Stomach (tissue), 9 donors: Measurements from ENCODE around the gene GAS6. TPM values are rescaled to one million over a fixed set of nuclear protein-coding genes. Genes with fewer than 3 reads are reported as not detected.

Experiments used
- DNase-seq, 2 donors: peaks; one replicate each; pipeline versions ENCODE4 v3.0.0 to v3.0.0-alpha.2; 2013 to 2019
- H3K27ac ChIP-seq, 5 donors: fragments of 200-600 bp in 4 of 5; sonication (generic) in 4 of 5; one replicate each; pipeline ENCODE4 v1.5.1; 2013 to 2019; ENCODE audit warnings: mild to moderate bottlenecking in 1 of 5, moderate library complexity in 1 of 5
- H3K27me3 ChIP-seq, 3 donors: fragments of 200-600 bp; sonication (generic); one replicate each; pipeline ENCODE4 v1.5.1; 2017 to 2019; ENCODE audit warnings: mixed run types in 1 of 3
- H3K36me3 ChIP-seq, 4 donors: fragments of 200-600 bp; sonication (generic); 1 replicate in 3 of 4; 2 replicates in 1 of 4; pipeline ENCODE4 v1.5.1; 2016 to 2019
- H3K4me1 ChIP-seq, 4 donors: fragments of 200-600 bp; sonication (generic); one replicate each; pipeline ENCODE4 v1.5.1; 2016 to 2019
- H3K4me3 ChIP-seq, 4 donors: fragments of 200-600 bp; sonication (generic) in 3 of 4; one replicate each; pipeline ENCODE4 v1.5.1; 2016 to 2019; ENCODE audit warnings: mild to moderate bottlenecking in 1 of 4
- H3K9me3 ChIP-seq, 4 donors: fragments of 200-600 bp; sonication (generic); one replicate each; pipeline ENCODE4 v1.5.1; 2016 to 2019
- EP300 ChIP-seq: sonication (generic); formaldehyde crosslinking; IDR thresholded peaks from one replicate; pipeline ENCODE4 v1.6.1; 2017; ENCODE audit warnings: antibody characterized with exemption
- POLR2A ChIP-seq, 4 donors: fragments of 450-650 bp; IDR thresholded peaks; one replicate each; pipeline ENCODE4 v1.6.1; 2016; ENCODE audit warnings: antibody characterized with exemption in 4 of 4, control low read depth in 2 of 4, mild to moderate bottlenecking in 1 of 4, moderate library complexity in 1 of 4
- POLR2AphosphoS5 ChIP-seq, 3 donors: sonication (generic); formaldehyde crosslinking; IDR thresholded peaks; one replicate each; pipeline ENCODE4 v1.6.1; 2016; ENCODE audit warnings: antibody characterized with exemption in 3 of 3
- WGBS, 5 donors: extraction: QIAGEN DNeasy Blood & Tissue Kit in 3 of 5; methylation state at CpG; one replicate each; pipeline versions ENCODE4 v1.1.5 to v1.1.7; 2013 to 2018; 5-methylcytosine and 5-hydroxymethylcytosine counted together
- intact Hi-C: fragments of 100-400 bp; cut with DNase I; formaldehyde crosslinking; loops from one replicate; pipeline ENCODE4 v1.15.1; 2023; ENCODE audit warnings: low total_unique reads
- polyA plus RNA-seq, 3 donors: library from polyadenylated mRNA; stranded (reverse); fragments of 200-250 nt; gene quantifications; one replicate each; pipeline ENCODE4 v1.2.3, GENCODE V29; 2013
- total RNA-seq, 5 donors: library from RNA; depleted of rRNA; stranded (reverse); fragments of >200 nt; gene quantifications; one replicate each; pipeline versions ENCODE4 v1.1.0 to v1.2.3, GENCODE V29; 2014 to 2016
- TF ChIP-seq, protein P1 (sequence below), 7 experiments: fragments of 450-650 bp in 4 of 7; fragments of 200-600 bp in 3 of 7; sonication (generic) in 3 of 7; IDR thresholded peaks; one replicate each; pipeline ENCODE4 v1.5.1; 2016 to 2019; ENCODE audit warnings: antibody characterized with exemption in 7 of 7, control low read depth in 2 of 7, mild to moderate bottlenecking in 1 of 7
- donor health status: healthy with polysubstance abuse.
- donor health status: Bipolar disorder and iron deficiency.
- donor health status: healthy.

The GAS6 gene
- total and polyA plus RNA-seq, 8 donors = 31.4 to 409 (median 92.9) TPM

DNA sequence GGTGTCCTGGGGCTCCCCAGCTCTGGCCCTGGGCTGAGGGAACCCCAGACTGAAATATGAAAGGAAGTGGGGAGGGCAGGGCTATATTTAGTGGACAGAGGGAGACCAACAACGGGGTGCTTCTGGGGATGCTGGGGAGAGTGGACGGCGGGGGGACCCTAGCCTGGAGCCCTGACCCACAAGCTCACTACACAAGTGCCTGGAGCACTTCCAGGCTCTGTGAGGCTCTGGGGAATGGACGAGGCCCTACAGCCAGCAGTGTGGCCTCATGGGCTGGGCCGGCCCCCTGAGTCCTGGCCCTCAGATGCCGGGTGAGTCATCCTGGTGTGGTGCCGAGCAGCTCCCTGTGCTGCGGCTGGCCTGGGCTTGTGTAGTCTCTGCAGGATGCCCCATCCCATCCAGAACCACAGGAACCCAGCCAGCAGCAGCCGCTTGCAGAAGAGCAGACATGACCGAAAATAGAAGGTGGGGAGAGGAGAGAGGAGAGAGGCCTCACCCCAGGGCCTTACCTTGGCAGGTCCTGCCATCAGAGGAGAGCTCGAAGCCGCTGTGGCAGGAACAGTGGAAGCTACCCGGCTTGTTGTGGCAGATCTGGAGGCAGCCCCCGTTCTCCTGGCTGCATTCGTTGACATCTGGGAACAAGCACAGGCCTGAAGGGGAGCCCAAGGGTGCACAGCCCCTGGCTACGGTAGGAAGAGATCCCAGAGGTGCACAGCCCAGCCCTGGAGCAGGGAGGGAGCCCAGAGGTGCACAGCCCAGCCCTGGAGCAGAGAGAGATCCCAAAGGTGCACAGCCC, 26.1 kb downstream of the GAS6 start:
- WGBS, 5 donors = 20 to 43% (median 23%) methylated on average over 12 to 16 of the region's 16 CpGs
- H3K36me3 ChIP-seq = peaks cover 23 to 37% (median 36%) of the 10 kb centered on the region in 4 donors
- H3K27ac ChIP-seq = peak overlapping the region; percentile 56 to 85 (median 83)
- intact Hi-C loops = no loop called here
- peaks cover 42 to 54% (median 47%) of the 10 kb centered on the region in 4 donors for H3K4me1 ChIP-seq
- H3K9me3 ChIP-seq = no peaks in the 10 kb centered on the region
- H3K4me3 ChIP-seq = peak overlapping the region in 3 of 4 donors; percentile 13 to 28 (median 25)
- peak; percentile 63 to 65 (median 64) for TF ChIP-seq POLR2AphosphoS5 (IDR thresholded peaks at IDR 0.05)
- TF ChIP-seq, protein P1, sequence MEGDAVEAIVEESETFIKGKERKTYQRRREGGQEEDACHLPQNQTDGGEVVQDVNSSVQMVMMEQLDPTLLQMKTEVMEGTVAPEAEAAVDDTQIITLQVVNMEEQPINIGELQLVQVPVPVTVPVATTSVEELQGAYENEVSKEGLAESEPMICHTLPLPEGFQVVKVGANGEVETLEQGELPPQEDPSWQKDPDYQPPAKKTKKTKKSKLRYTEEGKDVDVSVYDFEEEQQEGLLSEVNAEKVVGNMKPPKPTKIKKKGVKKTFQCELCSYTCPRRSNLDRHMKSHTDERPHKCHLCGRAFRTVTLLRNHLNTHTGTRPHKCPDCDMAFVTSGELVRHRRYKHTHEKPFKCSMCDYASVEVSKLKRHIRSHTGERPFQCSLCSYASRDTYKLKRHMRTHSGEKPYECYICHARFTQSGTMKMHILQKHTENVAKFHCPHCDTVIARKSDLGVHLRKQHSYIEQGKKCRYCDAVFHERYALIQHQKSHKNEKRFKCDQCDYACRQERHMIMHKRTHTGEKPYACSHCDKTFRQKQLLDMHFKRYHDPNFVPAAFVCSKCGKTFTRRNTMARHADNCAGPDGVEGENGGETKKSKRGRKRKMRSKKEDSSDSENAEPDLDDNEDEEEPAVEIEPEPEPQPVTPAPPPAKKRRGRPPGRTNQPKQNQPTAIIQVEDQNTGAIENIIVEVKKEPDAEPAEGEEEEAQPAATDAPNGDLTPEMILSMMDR (IDR thresholded peaks at IDR 0.05) = no peak
- DNase-seq = peak; percentile 89 to 92
- H3K27me3 ChIP-seq = no peaks in the 10 kb centered on the region

DNA sequence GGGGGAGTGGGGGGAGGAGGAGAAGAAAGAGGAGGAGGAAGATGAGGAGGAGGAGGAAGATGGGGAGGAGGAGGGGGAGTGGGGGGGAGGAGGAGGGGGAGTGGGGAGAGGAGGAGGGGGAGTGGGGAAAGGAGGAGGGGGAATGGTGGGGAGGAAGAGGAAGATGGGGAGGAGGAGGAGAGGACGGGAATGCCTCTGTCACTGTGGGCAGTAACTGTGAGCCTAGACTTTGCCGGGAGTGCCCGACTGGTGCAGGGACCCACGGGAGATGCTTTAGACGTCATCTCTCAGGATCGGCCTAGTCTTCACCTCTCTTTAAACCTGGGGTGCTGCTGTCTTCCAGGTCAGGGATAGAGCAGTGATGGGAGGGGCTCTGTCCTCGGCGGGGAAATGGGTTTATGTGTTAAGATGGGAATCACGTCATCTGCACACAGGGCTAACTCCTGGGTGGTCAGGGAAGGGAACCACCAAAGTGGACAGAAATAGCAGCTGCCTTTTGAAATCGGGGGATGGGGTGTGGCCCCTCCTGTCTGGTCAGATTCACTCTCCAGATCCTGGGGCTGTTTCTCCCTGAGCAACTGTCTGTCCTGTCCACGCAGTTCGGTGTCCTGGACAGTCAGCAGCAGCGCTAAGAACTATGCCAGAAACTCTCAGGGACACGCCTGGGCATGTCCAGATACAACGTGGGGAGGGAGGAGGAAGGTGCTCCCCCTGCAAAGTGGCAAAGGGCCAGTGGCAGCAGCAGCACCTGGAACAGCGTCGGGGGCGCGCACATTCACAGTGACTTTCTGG, 26.9 kb downstream of the GAS6 start:
- intact Hi-C loops = no loop called here
- TF ChIP-seq, protein P1 (IDR thresholded peaks at IDR 0.05) = no peak
- TF ChIP-seq POLR2AphosphoS5 (IDR thresholded peaks at IDR 0.05) = peak in 2 of 3 donors; percentile 3 to 9
- Histone ChIP-seq H3K27ac (peak overlapping the region; percentile 56 to 85 (median 83)), H3K4me3 (no peak overlapping the region), H3K4me1 (peaks cover 42 to 49% (median 46%) of the 10 kb centered on the region in 4 donors), H3K36me3 (peaks cover 30 to 39% (median 38%) of the 10 kb centered on the region in 4 donors), H3K27me3 (no peaks in the 10 kb centered on the region), H3K9me3 (no peaks in the 10 kb centered on the region)
- DNase-seq = peak; percentile 56 to 66
- 26 to 43% (median 40%) methylated on average over 19 of the region's 19 CpGs for WGBS, 5 donors

DNA sequence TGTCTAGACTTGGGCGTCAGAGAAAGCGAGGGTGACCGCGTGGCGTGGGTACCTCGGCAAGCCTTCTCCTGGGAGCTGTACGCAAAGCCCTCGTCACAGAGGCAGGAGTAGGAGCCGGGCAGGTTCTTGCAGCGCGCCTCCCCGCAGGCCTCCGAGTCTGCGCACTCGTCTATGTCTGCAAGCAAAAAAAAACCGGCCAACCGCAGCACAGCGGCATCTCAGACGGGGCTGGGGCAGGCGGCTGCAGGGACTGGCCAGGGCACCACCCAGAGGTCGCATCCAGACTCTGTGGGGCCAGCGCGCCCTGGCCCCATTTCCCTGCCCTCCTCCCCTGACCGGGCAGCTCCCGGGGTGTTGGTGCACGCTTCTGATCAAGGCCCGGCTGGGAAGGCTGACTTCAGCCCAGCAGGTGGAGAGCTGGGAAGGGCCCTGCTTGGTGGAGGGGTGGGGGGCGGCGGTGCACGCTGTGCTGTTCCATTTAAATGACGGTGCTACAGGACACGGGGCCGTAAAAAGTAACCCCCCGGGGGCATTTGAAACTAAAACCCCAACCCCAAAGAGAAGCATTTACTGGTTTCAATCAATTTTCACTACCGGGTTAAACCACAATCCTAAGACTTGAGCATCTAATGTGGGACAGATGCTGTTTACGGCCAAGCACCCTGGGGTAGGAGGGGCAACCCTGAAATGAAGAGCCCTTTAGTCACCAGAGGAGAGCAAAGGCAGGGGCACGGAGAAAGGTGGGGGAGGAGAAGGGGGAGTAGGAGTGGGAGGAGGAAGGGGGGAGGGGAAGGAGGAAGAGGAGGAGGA, 28.2 kb downstream of the GAS6 start:
- 91 to 95% (median 91%) methylated on average over 35 to 37 of the region's 37 CpGs for WGBS, 5 donors

More for the DNA sequence above, 28.2 kb downstream of the GAS6 start:
- Histone ChIP-seq H3K27me3 (no peaks in the 10 kb centered on the region), H3K4me1 (peaks cover 39 to 41% (median 40%) of the 10 kb centered on the region in 4 donors), H3K4me3 (no peak overlapping the region), H3K9me3 (no peaks in the 10 kb centered on the region), H3K27ac (peak overlapping the region in 1 of 5 donors; percentile 46), H3K36me3 (peaks cover 35 to 48% (median 45%) of the 10 kb centered on the region in 4 donors)
- TF ChIP-seq POLR2A (IDR thresholded peaks at IDR 0.05) = no peak
- no peak for TF ChIP-seq POLR2AphosphoS5 (IDR thresholded peaks at IDR 0.05)
- TF ChIP-seq EP300 = no peak
- TF ChIP-seq, protein P1 (IDR thresholded peaks at IDR 0.05) = no peak
- DNase-seq = no peak
- intact Hi-C loops = no loop called here
